MCF 10A (cell line): ENCODE results near the gene ABCF2. TPM values are rescaled to one million over a fixed set of nuclear protein-coding genes. Genes with fewer than 3 reads are reported as not detected.

ENCODE experiments used
- BruUV-seq: library from RNA; stranded (reverse); fragments of 400-500 nt; replicated peaks from 2 replicates; lab custom pipeline; 2021; lab: Mats Ljungman, UMichigan
- CTCF ChIA-PET: fragments of 300-600 bp; sonication (Branson Sonifier 250); formaldehyde crosslinking; extraction: SDS; loops from one replicate; lab custom pipeline; 2021; ENCODE audit warnings: antibody characterized with exemption, inconsistent platforms; lab: Yijun Ruan, JAX
- POLR2A ChIA-PET: fragments of 300-600, 350-650 bp; sonication (Branson Sonifier 250); formaldehyde crosslinking; extraction: SDS; loops from one replicate; lab custom pipeline; 2020; ENCODE audit warnings: antibody characterized with exemption, inconsistent platforms; lab: Yijun Ruan, JAX
- DNase-seq: peaks from one replicate; pipeline ENCODE4 v3.0.0-alpha.2; 2018; ENCODE audit not compliant: unreplicated experiment
- H3K27ac Mint-ChIP-seq: one replicate; pipeline ENCODE4 v1.8.0; 2022; ENCODE audit warnings: mild to moderate bottlenecking, low read depth, mixed read lengths; ENCODE audit not compliant: unreplicated experiment
- H3K27me3 Mint-ChIP-seq: one replicate; pipeline ENCODE4 v1.8.0; 2022; ENCODE audit warnings: mixed read lengths; ENCODE audit not compliant: insufficient read depth, unreplicated experiment
- H3K36me3 Mint-ChIP-seq: one replicate; pipeline ENCODE4 v1.8.0; 2022; ENCODE audit warnings: mild to moderate bottlenecking, moderate library complexity, mixed read lengths; ENCODE audit not compliant: insufficient read depth, unreplicated experiment
- H3K4me1 Mint-ChIP-seq: one replicate; pipeline ENCODE4 v1.8.0; 2022; ENCODE audit warnings: mixed read lengths; ENCODE audit not compliant: insufficient read depth, unreplicated experiment
- H3K4me3 Mint-ChIP-seq: one replicate; pipeline ENCODE4 v1.8.0; 2022; ENCODE audit warnings: mild to moderate bottlenecking, moderate library complexity, mixed read lengths; ENCODE audit not compliant: unreplicated experiment
- H3K9me3 Mint-ChIP-seq: one replicate; pipeline ENCODE4 v1.8.0; 2022; ENCODE audit warnings: mixed read lengths; ENCODE audit not compliant: unreplicated experiment
- CTCF ChIP-seq: fragments of 200-600 bp; IDR thresholded peaks from one replicate; pipeline ENCODE4 v1.8.0; 2022; ENCODE audit warnings: antibody characterized with exemption, mild to moderate bottlenecking; ENCODE audit not compliant: unreplicated experiment
- intact Hi-C: fragments of 100-400 bp; cut with micrococcal nuclease; formaldehyde crosslinking; loops from 2 replicates; pipeline ENCODE4 v1.14.1; 2022
- total RNA-seq: library from RNA; stranded (reverse); gene quantifications from 2 replicates; pipeline ENCODE4 v1.2.3, GENCODE V29; 2022

Gene ABCF2
- total RNA-seq, 1 experiment from 2014 or later, result 72.4 TPM

GRCh38 chr7:151232091-151232916 is 5.3 kb upstream of the ABCF2 start, which contains the start of gene CHPF2:
CHPF2 (plus strand) TSS chr7:151232483; CDS start chr7:151234012, 1,529 bp downstream.
- no TSS peak for BruUV-seq
- peak within 1 kb of the TSS; percentile 93 for H3K27ac Mint-ChIP-seq
- POLR2A ChIA-PET, result interaction anchor here (0.6 to 2.1 kb wide), 14 partner anchors 11 to 1097 kb away, joined by 3 to 7 read pairs (median 3); partner anchors contain the start of gene TMUB1
- CTCF ChIA-PET, result interaction anchor here (0.6 to 3.7 kb wide), 5 partner anchors 11 to 200 kb away, joined by 3 to 21 read pairs (median 3); no protein-coding TSS in a partner anchor
- peaks cover 17% of the 10 kb centered on the region for H3K4me1 Mint-ChIP-seq
- no peaks in the 10 kb centered on the region for H3K9me3 Mint-ChIP-seq
- peak within 1 kb of the TSS; percentile 93 for H3K4me3 Mint-ChIP-seq
- peak; percentile 84 for DNase-seq
- H3K27me3 Mint-ChIP-seq, result no peaks in the 10 kb centered on the region
- peaks cover 33% of the 10 kb centered on the region for H3K36me3 Mint-ChIP-seq
- no peak for TF ChIP-seq CTCF
- intact Hi-C loops, result no loop called here

- Mint-ChIP-seq H3K4me1 (peaks cover 24% of the 10 kb centered on the region), H3K36me3 (peaks cover 27% of the 10 kb centered on the region), H3K4me3 (no peak overlapping the region), H3K9me3 (no peaks in the 10 kb centered on the region), H3K27ac (no peak overlapping the region), H3K27me3 (no peaks in the 10 kb centered on the region)
- no TSS peak for BruUV-seq
- ChIA-PET POLR2A (interaction anchor here (1.6 kb wide), 1 partner anchor 21 kb away, joined by 4 read pairs; no protein-coding TSS in a partner anchor), CTCF (no interaction called here)
- intact Hi-C loops, result no loop called here
- no peak for TF ChIP-seq CTCF
- no peak for DNase-seq
These were observed 4.1 kb upstream of the ABCF2 start for GRCh38 chr7:151231080-151231479.

- no peak for TF ChIP-seq CTCF
- POLR2A ChIA-PET, result no interaction called here
- no peak for DNase-seq
- Mint-ChIP-seq H3K36me3 (peaks cover 22% of the 10 kb centered on the region), H3K9me3 (no peaks in the 10 kb centered on the region), H3K27me3 (no peaks in the 10 kb centered on the region), H3K4me3 (no peak overlapping the region), H3K27ac (no peak overlapping the region), H3K4me1 (peaks cover 31% of the 10 kb centered on the region)
- BruUV-seq, result no TSS peak
- CTCF ChIA-PET, result interaction anchor here (0.5 to 1.3 kb wide), 2 partner anchors 15 to 86 kb away, joined by 3 to 6 read pairs; no protein-coding TSS in a partner anchor
- intact Hi-C loops, result no loop called here
These were observed 2.2 kb upstream of the ABCF2 start for GRCh38 chr7:151229249-151229648.
